ENCODE data around the gene KCNJ18. TPM values are rescaled to one million over a fixed set of nuclear protein-coding genes. Genes with fewer than 3 reads are reported as not detected.
"Not testable (repeated sequence)": the region's sequence is repeated elsewhere in the genome, so short reads cannot be mapped to it uniquely, and the experiment has no call there.

The KCNJ18 gene
- not detected for total RNA-seq (2021; fragmentation: NEBNext Ultra II Directional; extraction: Animal tissue kit (Norgen Biotek cat#: 25700))
- long read RNA-seq, result 0 reads

GRCh38 chr17:21691883-21692703 lies at the start of gene KCNJ18:
Gene KCNJ18 (plus strand): TSS chr17:21692523. CDS start chr17:21702787, 10,264 bp downstream.
- not testable (repeated sequence) for DNase-seq; H3K4me1 Mint-ChIP-seq (ENCODE audit: low read depth); H3K27ac Mint-ChIP-seq; H3K4me3 Mint-ChIP-seq; H3K27me3 Mint-ChIP-seq (ENCODE audit: insufficient read depth); H3K36me3 Mint-ChIP-seq (ENCODE audit: low read depth)
- peaks cover 48% of the 10 kb centered on the region for H3K9me3 Mint-ChIP-seq

- not testable (repeated sequence) for H3K4me3 Mint-ChIP-seq; H3K27me3 Mint-ChIP-seq (ENCODE audit: insufficient read depth); H3K4me1 Mint-ChIP-seq (ENCODE audit: low read depth); H3K36me3 Mint-ChIP-seq (ENCODE audit: low read depth); H3K27ac Mint-ChIP-seq; DNase-seq
- peaks cover 25% of the 10 kb centered on the region for H3K9me3 Mint-ChIP-seq
Observed at GRCh38 chr17:21648125-21648524, 44.2 kb upstream of the KCNJ18 start.

- H3K9me3 Mint-ChIP-seq, result peaks cover 27% of the 10 kb centered on the region
- DNase-seq; H3K4me1 Mint-ChIP-seq (ENCODE audit: low read depth); H3K27me3 Mint-ChIP-seq (ENCODE audit: insufficient read depth); H3K27ac Mint-ChIP-seq; H3K4me3 Mint-ChIP-seq; H3K36me3 Mint-ChIP-seq (ENCODE audit: low read depth): not testable (repeated sequence)
Observed at GRCh38 chr17:21650043-21650442, 42.3 kb upstream of the KCNJ18 start.

- H3K27me3 Mint-ChIP-seq (ENCODE audit: insufficient read depth); DNase-seq; H3K4me3 Mint-ChIP-seq; H3K27ac Mint-ChIP-seq; H3K4me1 Mint-ChIP-seq (ENCODE audit: low read depth); H3K36me3 Mint-ChIP-seq (ENCODE audit: low read depth): not testable (repeated sequence)
- peaks cover 31% of the 10 kb centered on the region for H3K9me3 Mint-ChIP-seq
Observed at GRCh38 chr17:21652049-21652448, 40.3 kb upstream of the KCNJ18 start.

- H3K4me3 Mint-ChIP-seq, DNase-seq: not testable (repeated sequence)
- H3K9me3 Mint-ChIP-seq, result peaks cover 31% of the 10 kb centered on the region
Observed at GRCh38 chr17:21653211-21653610, 39.1 kb upstream of the KCNJ18 start.

GRCh38 chr17:21656518-21657309 lies 35.6 kb upstream of the KCNJ18 start:
- H3K27me3 Mint-ChIP-seq (ENCODE audit: insufficient read depth); H3K27ac Mint-ChIP-seq; H3K36me3 Mint-ChIP-seq (ENCODE audit: low read depth); DNase-seq; H3K4me3 Mint-ChIP-seq; H3K4me1 Mint-ChIP-seq (ENCODE audit: low read depth): not testable (repeated sequence)
- H3K9me3 Mint-ChIP-seq, result peaks cover 14% of the 10 kb centered on the region

More at GRCh38 chr17:21653211-21653610, 39.1 kb upstream of the KCNJ18 start:
- H3K27me3 Mint-ChIP-seq (ENCODE audit: insufficient read depth); H3K4me1 Mint-ChIP-seq (ENCODE audit: low read depth); H3K36me3 Mint-ChIP-seq (ENCODE audit: low read depth); H3K27ac Mint-ChIP-seq: not testable (repeated sequence)

- not testable (repeated sequence) for H3K27me3 Mint-ChIP-seq (ENCODE audit: insufficient read depth); H3K27ac Mint-ChIP-seq; DNase-seq; H3K4me3 Mint-ChIP-seq; H3K36me3 Mint-ChIP-seq (ENCODE audit: low read depth); H3K4me1 Mint-ChIP-seq (ENCODE audit: low read depth)
- H3K9me3 Mint-ChIP-seq, result peaks cover 17% of the 10 kb centered on the region
Observed at GRCh38 chr17:21659635-21660034, 32.7 kb upstream of the KCNJ18 start.

- peaks cover 25% of the 10 kb centered on the region for H3K9me3 Mint-ChIP-seq
- not testable (repeated sequence) for H3K36me3 Mint-ChIP-seq (ENCODE audit: low read depth); H3K4me3 Mint-ChIP-seq; H3K27ac Mint-ChIP-seq; DNase-seq; H3K27me3 Mint-ChIP-seq (ENCODE audit: insufficient read depth); H3K4me1 Mint-ChIP-seq (ENCODE audit: low read depth)
Observed at GRCh38 chr17:21661455-21661854, 30.9 kb upstream of the KCNJ18 start.

GRCh38 chr17:21663166-21663565 lies 29.2 kb upstream of the KCNJ18 start:
- peaks cover 35% of the 10 kb centered on the region for H3K9me3 Mint-ChIP-seq
- H3K4me1 Mint-ChIP-seq (ENCODE audit: low read depth); H3K27ac Mint-ChIP-seq; H3K36me3 Mint-ChIP-seq (ENCODE audit: low read depth); H3K4me3 Mint-ChIP-seq; DNase-seq; H3K27me3 Mint-ChIP-seq (ENCODE audit: insufficient read depth): not testable (repeated sequence)

- not testable (repeated sequence) for H3K4me3 Mint-ChIP-seq; H3K27ac Mint-ChIP-seq; DNase-seq; H3K27me3 Mint-ChIP-seq (ENCODE audit: insufficient read depth); H3K36me3 Mint-ChIP-seq (ENCODE audit: low read depth); H3K4me1 Mint-ChIP-seq (ENCODE audit: low read depth)
- peaks cover 35% of the 10 kb centered on the region for H3K9me3 Mint-ChIP-seq
Observed at GRCh38 chr17:21663614-21664474, 28.5 kb upstream of the KCNJ18 start.

GRCh38 chr17:21665171-21665570 lies 27.2 kb upstream of the KCNJ18 start:
- H3K27ac Mint-ChIP-seq; H3K4me3 Mint-ChIP-seq; H3K27me3 Mint-ChIP-seq (ENCODE audit: insufficient read depth); H3K4me1 Mint-ChIP-seq (ENCODE audit: low read depth); H3K36me3 Mint-ChIP-seq (ENCODE audit: low read depth); DNase-seq: not testable (repeated sequence)
- peaks cover 46% of the 10 kb centered on the region for H3K9me3 Mint-ChIP-seq

- not testable (repeated sequence) for H3K27ac Mint-ChIP-seq; H3K4me1 Mint-ChIP-seq (ENCODE audit: low read depth); H3K36me3 Mint-ChIP-seq (ENCODE audit: low read depth); H3K4me3 Mint-ChIP-seq; DNase-seq; H3K27me3 Mint-ChIP-seq (ENCODE audit: insufficient read depth)
- peaks cover 54% of the 10 kb centered on the region for H3K9me3 Mint-ChIP-seq
Observed at GRCh38 chr17:21665935-21666493, 26.3 kb upstream of the KCNJ18 start.
